Transverse colon (tissue), 3 donors: ENCODE results near the gene RASAL2.

Experiments used
- EP300 ChIP-seq: sonication (generic); formaldehyde crosslinking; IDR thresholded peaks from one replicate; pipeline ENCODE4 v1.6.1; 2017; ENCODE audit warnings: antibody characterized with exemption, low read depth
- TF ChIP-seq, protein P1 (sequence below), 5 experiments: fragments of 200-600 bp in 3 of 5; fragments of 450-650 bp in 2 of 5; sonication (generic) in 3 of 5; IDR thresholded peaks; 1 replicate in 2 of 5; 2 replicates in 3 of 5; pipeline ENCODE4 v1.5.1; 2016 to 2017; ENCODE audit warnings: antibody characterized with exemption in 5 of 5, inconsistent platforms in 3 of 5, mild to moderate bottlenecking in 2 of 5, moderate library complexity in 1 of 5

- TF ChIP-seq, protein P1, sequence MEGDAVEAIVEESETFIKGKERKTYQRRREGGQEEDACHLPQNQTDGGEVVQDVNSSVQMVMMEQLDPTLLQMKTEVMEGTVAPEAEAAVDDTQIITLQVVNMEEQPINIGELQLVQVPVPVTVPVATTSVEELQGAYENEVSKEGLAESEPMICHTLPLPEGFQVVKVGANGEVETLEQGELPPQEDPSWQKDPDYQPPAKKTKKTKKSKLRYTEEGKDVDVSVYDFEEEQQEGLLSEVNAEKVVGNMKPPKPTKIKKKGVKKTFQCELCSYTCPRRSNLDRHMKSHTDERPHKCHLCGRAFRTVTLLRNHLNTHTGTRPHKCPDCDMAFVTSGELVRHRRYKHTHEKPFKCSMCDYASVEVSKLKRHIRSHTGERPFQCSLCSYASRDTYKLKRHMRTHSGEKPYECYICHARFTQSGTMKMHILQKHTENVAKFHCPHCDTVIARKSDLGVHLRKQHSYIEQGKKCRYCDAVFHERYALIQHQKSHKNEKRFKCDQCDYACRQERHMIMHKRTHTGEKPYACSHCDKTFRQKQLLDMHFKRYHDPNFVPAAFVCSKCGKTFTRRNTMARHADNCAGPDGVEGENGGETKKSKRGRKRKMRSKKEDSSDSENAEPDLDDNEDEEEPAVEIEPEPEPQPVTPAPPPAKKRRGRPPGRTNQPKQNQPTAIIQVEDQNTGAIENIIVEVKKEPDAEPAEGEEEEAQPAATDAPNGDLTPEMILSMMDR (IDR thresholded peaks at IDR 0.05), result no peak
- no peak for TF ChIP-seq EP300
Measured at GRCh38 chr1:178061620-178062019, 32.3 kb upstream of the RASAL2 start.
